ENCODE measurements around the gene AFF3. TPM values are rescaled to one million over a fixed set of nuclear protein-coding genes. Genes with fewer than 3 reads are reported as not detected.
"Not testable (repeated sequence)": the region's sequence is repeated elsewhere in the genome, so short reads cannot be mapped to it uniquely, and the experiment has no call there.

Gene AFF3
- total and polyA plus RNA-seq, 9 donors = 2.4 to 7.2 (median 3.7) TPM

GRCh38 chr2:100098855-100099254 is 43.5 kb downstream of the AFF3 start:
- H3K27me3 ChIP-seq (ENCODE audit: control insufficient read depth, insufficient read depth, low read length); H3K27ac ChIP-seq (ENCODE audit: low read length); H3K9me3 ChIP-seq (replicated peaks; ENCODE audit: control insufficient read depth, low read depth, low read length); H3K4me3 ChIP-seq (ENCODE audit: low read length); H3K36me3 ChIP-seq (ENCODE audit: control insufficient read depth, insufficient read depth, low read length); H3K4me1 ChIP-seq (ENCODE audit: control insufficient read depth, insufficient read depth, low read length); DNase-seq: not testable (repeated sequence)
- no CpG with 5 or more reads among the region's 8 CpGs for WGBS (ENCODE audit: insufficient coverage)

- H3K9me3 ChIP-seq (replicated peaks; ENCODE audit: control insufficient read depth, low read depth, low read length); H3K4me3 ChIP-seq (ENCODE audit: low read length); H3K4me1 ChIP-seq (ENCODE audit: control insufficient read depth, insufficient read depth, low read length); H3K36me3 ChIP-seq (ENCODE audit: control insufficient read depth, insufficient read depth, low read length); DNase-seq; H3K27ac ChIP-seq (ENCODE audit: low read length); H3K27me3 ChIP-seq (ENCODE audit: control insufficient read depth, insufficient read depth, low read length): not testable (repeated sequence)
- WGBS (ENCODE audit: insufficient coverage) = no CpG with 5 or more reads among the region's 7 CpGs
Measured at GRCh38 chr2:100097611-100098294, 44.6 kb downstream of the AFF3 start.

- WGBS (ENCODE audit: insufficient coverage) = no CpG with 5 or more reads among the region's 10 CpGs
- H3K9me3 ChIP-seq (replicated peaks; ENCODE audit: control insufficient read depth, low read depth, low read length); DNase-seq; H3K27me3 ChIP-seq (ENCODE audit: control insufficient read depth, insufficient read depth, low read length); H3K36me3 ChIP-seq (ENCODE audit: control insufficient read depth, insufficient read depth, low read length); H3K4me1 ChIP-seq (ENCODE audit: control insufficient read depth, insufficient read depth, low read length); H3K4me3 ChIP-seq (ENCODE audit: low read length); H3K27ac ChIP-seq (ENCODE audit: low read length): not testable (repeated sequence)
Measured at GRCh38 chr2:100095845-100096244, 46.5 kb downstream of the AFF3 start.

GRCh38 chr2:100091807-100092206 is 50.6 kb downstream of the AFF3 start:
- DNase-seq; H3K4me1 ChIP-seq (ENCODE audit: control insufficient read depth, insufficient read depth, low read length); H3K27me3 ChIP-seq (ENCODE audit: control insufficient read depth, insufficient read depth, low read length); H3K27ac ChIP-seq (ENCODE audit: low read length); H3K9me3 ChIP-seq (replicated peaks; ENCODE audit: control insufficient read depth, low read depth, low read length); H3K36me3 ChIP-seq (ENCODE audit: control insufficient read depth, insufficient read depth, low read length); H3K4me3 ChIP-seq (ENCODE audit: low read length): not testable (repeated sequence)
- WGBS (ENCODE audit: insufficient coverage) = 100% methylated on average over 3 of the region's 8 CpGs

- H3K36me3 ChIP-seq (ENCODE audit: control insufficient read depth, insufficient read depth, low read length); H3K9me3 ChIP-seq (replicated peaks; ENCODE audit: control insufficient read depth, low read depth, low read length); H3K27me3 ChIP-seq (ENCODE audit: control insufficient read depth, insufficient read depth, low read length); H3K4me1 ChIP-seq (ENCODE audit: control insufficient read depth, insufficient read depth, low read length); H3K27ac ChIP-seq (ENCODE audit: low read length); H3K4me3 ChIP-seq (ENCODE audit: low read length); DNase-seq: not testable (repeated sequence)
- WGBS (ENCODE audit: insufficient coverage) = no CpG with 5 or more reads among the region's 2 CpGs
Measured at GRCh38 chr2:100085744-100086143, 56.6 kb downstream of the AFF3 start.

GRCh38 chr2:100083421-100084216 is 58.8 kb downstream of the AFF3 start:
- not testable (repeated sequence) for H3K27ac ChIP-seq (ENCODE audit: low read length); H3K4me3 ChIP-seq (ENCODE audit: low read length); H3K27me3 ChIP-seq (ENCODE audit: control insufficient read depth, insufficient read depth, low read length); H3K36me3 ChIP-seq (ENCODE audit: control insufficient read depth, insufficient read depth, low read length); DNase-seq; H3K9me3 ChIP-seq (replicated peaks; ENCODE audit: control insufficient read depth, low read depth, low read length); H3K4me1 ChIP-seq (ENCODE audit: control insufficient read depth, insufficient read depth, low read length)
- WGBS (ENCODE audit: insufficient coverage) = 63% methylated on average over 6 of the region's 17 CpGs

GRCh38 chr2:100082302-100082978 is 60.0 kb downstream of the AFF3 start:
- not testable (repeated sequence) for DNase-seq; H3K27me3 ChIP-seq (ENCODE audit: control insufficient read depth, insufficient read depth, low read length); H3K4me3 ChIP-seq (ENCODE audit: low read length); H3K36me3 ChIP-seq (ENCODE audit: control insufficient read depth, insufficient read depth, low read length); H3K27ac ChIP-seq (ENCODE audit: low read length); H3K4me1 ChIP-seq (ENCODE audit: control insufficient read depth, insufficient read depth, low read length); H3K9me3 ChIP-seq (replicated peaks; ENCODE audit: control insufficient read depth, low read depth, low read length)
- WGBS (ENCODE audit: insufficient coverage) = no CpG with 5 or more reads among the region's 1 CpG

- 71% methylated on average over 1 of the region's 3 CpGs for WGBS (ENCODE audit: insufficient coverage)
- Histone ChIP-seq H3K9me3 (replicated peaks; ENCODE audit: control insufficient read depth, low read depth, low read length) (no peaks in the 10 kb centered on the region), H3K4me3 (ENCODE audit: low read length) (no peak overlapping the region), H3K4me1 (ENCODE audit: control insufficient read depth, insufficient read depth, low read length) (no peaks in the 10 kb centered on the region), H3K27ac (ENCODE audit: low read length) (no peak overlapping the region), H3K36me3 (ENCODE audit: control insufficient read depth, insufficient read depth, low read length) (no peaks in the 10 kb centered on the region), H3K27me3 (ENCODE audit: control insufficient read depth, insufficient read depth, low read length) (no peaks in the 10 kb centered on the region)
- no peak for DNase-seq
Measured at GRCh38 chr2:100077935-100078334, 64.5 kb downstream of the AFF3 start.

GRCh38 chr2:100077456-100077855 is 64.9 kb downstream of the AFF3 start:
- H3K4me1 ChIP-seq (ENCODE audit: control insufficient read depth, insufficient read depth, low read length) = no peaks in the 10 kb centered on the region
- H3K9me3 ChIP-seq (replicated peaks; ENCODE audit: control insufficient read depth, low read depth, low read length) = no peaks in the 10 kb centered on the region
- DNase-seq = no peak
- no peaks in the 10 kb centered on the region for H3K27me3 ChIP-seq (ENCODE audit: control insufficient read depth, insufficient read depth, low read length)
- H3K4me3 ChIP-seq (ENCODE audit: low read length) = no peak overlapping the region
- no peaks in the 10 kb centered on the region for H3K36me3 ChIP-seq (ENCODE audit: control insufficient read depth, insufficient read depth, low read length)
- H3K27ac ChIP-seq (ENCODE audit: low read length) = no peak overlapping the region

- DNase-seq = no peak
- Histone ChIP-seq H3K4me3 (ENCODE audit: low read length) (no peak overlapping the region), H3K9me3 (replicated peaks; ENCODE audit: control insufficient read depth, low read depth, low read length) (no peaks in the 10 kb centered on the region), H3K27ac (ENCODE audit: low read length) (no peak overlapping the region), H3K4me1 (ENCODE audit: control insufficient read depth, insufficient read depth, low read length) (no peaks in the 10 kb centered on the region), H3K27me3 (ENCODE audit: control insufficient read depth, insufficient read depth, low read length) (no peaks in the 10 kb centered on the region), H3K36me3 (ENCODE audit: control insufficient read depth, insufficient read depth, low read length) (no peaks in the 10 kb centered on the region)
- no CpG with 5 or more reads among the region's 3 CpGs for WGBS (ENCODE audit: insufficient coverage)
Measured at GRCh38 chr2:100075532-100075931, 66.9 kb downstream of the AFF3 start.

Data from muscle of leg (tissue), 11 donors.